Measurements from ENCODE around the gene RAB12.
"Not testable (repeated sequence)": the region's sequence is repeated elsewhere in the genome, so short reads cannot be mapped to it uniquely, and the experiment has no call there.

The RAB12 gene, protein sequence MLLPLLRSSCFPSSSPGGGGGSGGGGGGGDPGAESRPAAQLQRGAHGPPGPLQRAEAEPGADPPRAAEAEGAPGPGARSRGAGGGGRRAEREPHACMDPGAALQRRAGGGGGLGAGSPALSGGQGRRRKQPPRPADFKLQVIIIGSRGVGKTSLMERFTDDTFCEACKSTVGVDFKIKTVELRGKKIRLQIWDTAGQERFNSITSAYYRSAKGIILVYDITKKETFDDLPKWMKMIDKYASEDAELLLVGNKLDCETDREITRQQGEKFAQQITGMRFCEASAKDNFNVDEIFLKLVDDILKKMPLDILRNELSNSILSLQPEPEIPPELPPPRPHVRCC

DNA sequence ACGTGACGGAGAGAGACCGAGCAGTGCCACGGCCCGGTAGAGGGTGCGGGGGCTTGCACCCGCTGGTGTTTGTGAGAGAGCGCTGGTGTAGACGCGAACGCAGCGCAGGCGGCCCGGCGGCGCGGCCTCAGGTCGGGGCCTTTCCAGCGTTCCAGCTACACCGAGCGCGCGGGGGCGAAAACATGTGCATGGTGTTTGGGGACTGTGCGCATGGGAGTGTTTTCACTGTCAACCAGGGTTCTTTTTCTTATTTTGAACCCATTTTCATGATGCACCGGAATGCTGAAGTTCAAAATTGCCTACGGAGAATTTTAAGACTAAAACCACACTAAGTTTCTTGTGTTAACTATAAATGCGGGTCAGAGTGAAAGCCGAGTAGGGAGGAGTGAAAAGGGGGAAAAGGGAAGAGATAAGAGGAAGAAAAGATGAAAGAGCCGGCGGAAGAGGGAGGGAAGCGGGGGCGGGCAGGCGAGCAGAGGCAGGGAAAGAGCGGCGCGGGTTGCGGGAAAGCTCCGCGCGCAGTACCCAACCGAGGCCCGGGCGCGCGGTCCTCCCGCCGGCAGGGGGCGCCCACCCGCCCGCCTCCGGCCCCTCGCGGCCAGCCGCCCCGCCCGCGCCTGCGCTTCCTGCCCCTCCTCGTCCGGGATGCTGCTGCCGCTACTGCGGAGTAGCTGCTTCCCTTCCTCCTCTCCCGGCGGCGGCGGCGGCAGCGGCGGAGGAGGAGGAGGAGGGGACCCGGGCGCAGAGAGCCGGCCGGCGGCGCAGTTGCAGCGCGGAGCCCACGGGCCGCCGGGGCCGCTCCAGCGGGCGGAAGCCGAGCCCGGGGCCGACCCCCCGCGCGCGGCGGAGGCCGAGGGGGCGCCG, at the start of gene RAB12:
TSS of gene RAB12 (plus strand) at position 643 of the 864 bp plus-strand sequence. CDS start at position 646, 3 bp downstream.
- DNase-seq = peak; percentile 72 to 87 (median 82)

DNA sequence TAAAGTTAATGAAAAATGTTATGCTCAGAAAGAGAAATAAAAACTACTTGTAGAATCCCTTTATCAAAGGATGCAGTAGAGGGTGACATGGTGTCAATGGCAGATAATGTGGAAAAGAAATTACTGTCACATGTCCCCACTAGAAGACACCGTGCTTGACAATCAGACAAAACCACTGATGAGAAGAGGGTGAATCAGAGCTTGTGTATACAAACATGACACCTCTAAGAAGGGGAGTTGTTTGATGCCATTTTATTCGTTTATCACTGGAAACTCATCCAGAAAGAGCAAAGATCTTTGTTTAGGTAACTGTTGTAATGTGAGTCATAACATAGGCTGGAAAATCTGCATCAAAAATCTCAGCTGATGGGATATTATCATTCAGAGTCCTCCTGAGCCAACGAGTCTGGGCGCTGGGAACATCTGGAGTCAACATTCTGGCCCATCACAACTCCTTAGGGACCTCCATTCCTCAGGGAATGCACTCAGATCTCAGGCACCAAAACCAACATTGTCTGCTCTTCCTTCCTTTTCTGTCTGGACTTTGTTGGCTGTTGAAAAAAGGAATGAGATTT, 49.5 kb upstream of the RAB12 start:
- DNase-seq = no peak

DNA sequence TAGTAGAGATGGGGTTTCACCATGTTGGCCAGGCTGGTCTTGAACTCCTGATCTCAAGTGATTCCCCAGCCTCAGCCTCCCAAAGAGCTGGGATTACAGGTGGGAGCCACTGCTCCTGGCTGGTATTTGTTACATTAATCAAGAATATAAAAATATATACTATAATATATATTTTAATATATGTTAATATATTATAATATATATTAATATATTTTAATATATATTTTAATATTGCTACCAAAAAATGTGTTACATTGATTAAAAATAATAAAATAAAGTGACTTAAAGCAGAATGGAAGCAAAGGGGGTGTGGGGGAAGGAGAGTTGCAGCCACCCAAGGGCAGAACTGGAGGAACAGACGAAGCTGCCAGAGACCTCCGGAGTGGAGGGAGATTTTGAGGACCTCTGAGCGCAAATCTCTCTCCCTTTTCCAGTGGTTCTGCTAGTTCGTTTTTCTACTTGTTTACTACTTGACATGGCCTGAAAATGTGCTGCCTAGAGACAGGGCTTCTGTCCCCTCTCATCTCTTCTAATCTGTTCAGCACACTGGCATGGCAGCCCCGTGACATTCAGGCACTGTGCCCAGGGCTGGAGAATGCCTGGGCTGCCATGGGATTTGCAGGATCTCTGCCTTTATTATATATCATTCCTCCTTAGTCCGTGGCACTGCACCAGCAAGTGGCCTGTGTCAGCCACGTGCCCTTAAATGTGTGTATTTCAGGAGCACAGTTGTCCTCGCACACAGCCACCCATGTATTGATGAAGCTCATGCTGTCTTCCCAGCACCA, 47.9 kb upstream of the RAB12 start:
- no peak for DNase-seq

DNA sequence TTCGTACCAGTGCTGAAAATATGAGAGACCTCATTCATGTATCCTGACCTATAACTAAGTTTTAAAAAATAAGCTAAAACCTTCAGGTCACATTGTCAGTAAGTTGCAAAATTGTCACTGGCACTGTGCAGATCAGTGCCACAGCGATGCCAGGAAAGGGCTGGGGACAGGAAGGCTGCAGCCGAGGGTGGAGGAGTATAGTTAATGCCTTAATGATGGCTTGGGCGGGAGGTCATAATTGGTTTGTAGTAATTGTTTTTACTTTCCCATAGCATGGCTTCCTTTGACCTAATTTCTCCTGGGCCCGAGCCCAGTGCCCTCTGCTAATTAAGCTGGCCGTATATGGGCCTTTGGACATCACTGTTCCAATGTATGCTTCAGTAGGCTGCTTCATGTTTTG, 47.2 kb upstream of the RAB12 start:
- no peak for DNase-seq

DNA sequence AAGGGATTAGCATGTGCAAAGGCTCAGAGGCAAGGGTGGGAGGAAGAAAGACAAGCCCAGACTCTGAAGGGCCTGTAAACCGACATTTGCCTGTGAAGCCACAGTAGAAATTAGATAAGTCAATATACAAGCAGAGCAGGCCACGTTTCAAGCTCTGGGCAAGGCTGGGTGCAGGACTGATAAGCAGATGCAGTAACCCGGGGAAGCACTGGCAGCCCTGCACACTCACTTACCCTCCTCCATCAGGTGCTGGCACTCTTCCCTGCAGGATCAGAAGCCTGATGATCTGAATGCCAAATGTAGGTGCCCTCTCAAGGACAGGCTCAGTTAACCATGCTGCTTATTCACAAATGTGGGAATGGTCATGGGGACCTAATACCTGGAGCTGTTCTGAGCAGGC, 46.3 kb upstream of the RAB12 start:
- no peak for DNase-seq

DNA sequence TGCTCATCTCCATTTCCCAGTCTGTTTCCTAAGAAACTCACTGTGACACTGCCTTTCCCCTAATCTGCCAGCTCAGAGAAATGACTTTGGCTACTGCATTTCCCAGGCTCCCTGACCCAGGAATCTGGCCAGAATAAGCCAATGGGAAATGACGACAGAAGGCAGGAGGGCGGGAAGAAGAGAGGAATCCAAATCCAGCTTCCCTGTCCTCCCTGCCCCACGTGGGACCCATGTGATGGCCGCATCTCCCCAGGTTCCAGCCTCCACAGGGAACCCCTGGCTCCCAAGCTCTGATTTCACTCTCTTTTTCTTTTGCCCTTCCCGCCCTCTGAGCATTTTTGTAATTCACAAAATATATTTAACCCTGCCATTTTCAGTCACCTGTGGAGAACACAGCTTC, 37.8 kb upstream of the RAB12 start:
- DNase-seq = no peak

DNA sequence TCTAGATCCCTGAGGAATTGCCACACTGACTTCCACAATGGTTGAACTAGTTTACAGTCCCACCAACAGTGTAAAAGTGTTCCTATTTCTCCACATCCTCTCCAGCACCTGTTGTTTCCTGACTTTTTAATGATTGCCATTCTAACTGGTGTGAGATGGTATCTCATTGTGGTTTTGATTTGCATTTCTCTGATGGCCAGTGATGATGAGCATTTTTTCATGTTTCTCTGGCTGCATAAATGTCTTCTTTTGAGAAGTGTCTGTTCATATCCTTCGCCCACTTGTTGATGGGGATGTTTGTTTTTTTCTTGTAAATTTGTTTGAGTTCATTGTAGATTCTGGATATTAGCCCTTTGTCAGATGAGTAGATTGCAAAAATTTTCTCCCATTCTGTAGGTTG, 35.5 kb upstream of the RAB12 start:
- not testable (repeated sequence) for DNase-seq

DNA sequence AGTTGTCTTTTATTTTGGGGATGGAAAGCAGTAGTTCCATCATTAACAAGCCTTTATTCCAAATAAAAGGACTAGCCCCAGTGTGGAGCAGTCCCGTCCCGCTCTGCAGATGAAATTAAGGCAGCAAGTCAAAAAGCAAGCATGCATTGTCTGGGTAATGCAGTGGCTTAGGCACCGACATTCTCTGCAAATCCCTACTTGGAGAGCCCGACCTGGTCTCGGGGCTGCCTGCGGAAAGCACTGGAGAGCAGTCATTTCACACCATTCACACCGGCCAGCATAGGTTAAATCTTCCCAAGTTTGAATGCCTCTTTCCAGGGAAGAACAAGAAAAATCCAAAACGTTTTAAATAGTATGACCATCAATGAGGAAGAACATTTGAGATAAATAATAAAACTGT, 24.4 kb upstream of the RAB12 start:
- no peak for DNase-seq

DNA sequence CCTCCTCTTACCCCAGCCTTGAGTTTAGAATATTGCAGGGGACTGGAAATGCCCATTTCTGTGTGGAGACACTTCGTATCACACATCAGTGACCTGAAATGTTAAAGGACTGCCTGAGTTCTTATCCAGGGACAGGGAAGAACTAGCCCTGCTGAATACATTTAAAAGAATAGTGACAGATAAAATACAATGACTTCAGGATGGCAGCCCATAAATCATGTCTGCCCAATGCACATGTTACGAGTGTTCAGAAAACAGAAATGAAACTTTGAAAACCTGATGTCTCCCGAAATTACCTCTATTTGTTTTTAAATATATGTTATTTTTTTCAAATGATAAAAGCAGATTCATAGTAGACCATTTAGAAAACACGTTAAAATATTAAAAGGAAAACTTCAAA, 22.3 kb upstream of the RAB12 start:
- DNase-seq = no peak

DNA sequence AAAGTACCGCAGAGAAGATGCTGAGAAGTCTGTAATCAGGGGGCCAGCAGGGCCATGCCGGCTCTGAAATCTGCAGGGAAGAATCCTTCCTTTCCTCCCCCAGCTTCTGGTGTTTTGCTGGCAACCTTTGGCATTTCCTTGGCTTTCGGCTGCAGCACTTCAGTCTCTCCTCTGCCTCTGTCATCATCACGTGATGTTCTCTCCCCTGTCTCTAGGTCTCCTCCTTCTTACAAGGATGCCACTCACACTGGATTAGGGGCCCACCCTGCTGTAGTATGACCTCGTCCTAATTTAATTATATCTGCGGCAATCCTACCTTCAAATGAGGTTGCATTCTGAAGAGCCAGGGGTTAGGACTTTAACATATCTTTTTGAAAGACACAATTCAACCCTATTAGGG, 13.8 kb upstream of the RAB12 start:
- DNase-seq = no peak

DNA sequence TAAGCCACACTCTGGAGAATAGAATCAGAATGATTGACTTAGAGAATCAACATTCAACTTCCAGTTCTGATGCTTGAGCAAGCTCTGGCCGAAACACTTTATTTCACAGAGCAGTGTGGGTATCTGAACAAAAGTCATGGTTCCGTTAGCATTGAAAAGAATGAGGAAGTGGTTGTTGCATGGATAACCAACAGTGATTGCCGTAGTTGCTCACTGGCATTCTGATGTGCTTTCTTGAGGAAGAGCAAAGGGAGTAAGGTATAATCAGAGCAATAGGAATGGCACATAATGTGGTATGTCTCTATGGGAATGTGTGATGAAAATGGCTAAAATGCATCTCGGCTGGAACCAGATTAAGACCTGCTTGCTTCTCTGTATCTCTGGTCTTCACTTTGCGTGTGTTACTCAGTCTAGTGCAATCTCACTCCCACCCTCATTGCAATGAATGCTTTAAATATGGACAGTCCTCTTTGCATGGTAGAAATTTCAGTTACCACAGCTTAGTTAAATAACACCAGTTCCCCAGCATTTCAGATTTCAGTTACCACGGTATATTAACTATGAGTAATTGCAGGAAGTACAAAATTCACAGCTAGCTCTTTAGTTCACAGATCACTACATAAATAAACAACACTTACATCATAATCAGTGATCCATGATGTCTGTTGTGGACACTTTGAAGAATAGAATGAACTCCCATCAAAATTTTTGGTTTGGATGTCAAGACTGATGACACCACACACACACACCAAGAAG, 7.8 kb upstream of the RAB12 start:
- no peak for DNase-seq

DNA sequence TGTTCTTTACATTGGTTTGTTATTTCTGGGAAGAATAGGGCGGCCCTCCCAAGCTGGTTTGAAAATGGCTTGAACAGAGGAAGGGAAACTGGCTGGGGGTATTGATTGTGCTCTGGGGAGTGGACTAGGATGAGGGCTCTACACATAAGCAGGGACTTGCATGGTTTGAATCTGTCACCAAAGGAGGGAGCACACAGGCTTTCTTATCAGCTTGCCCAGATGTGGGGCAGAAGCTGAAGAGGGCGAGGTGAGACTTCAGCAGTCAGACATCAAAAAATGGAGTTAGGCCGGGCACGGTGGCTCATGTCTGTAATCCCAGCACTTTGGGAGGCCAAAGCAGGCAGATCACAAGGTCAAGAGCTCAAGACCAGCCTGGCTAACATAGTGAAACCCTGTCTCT, 7.2 kb upstream of the RAB12 start:
- DNase-seq = no peak

DNA sequence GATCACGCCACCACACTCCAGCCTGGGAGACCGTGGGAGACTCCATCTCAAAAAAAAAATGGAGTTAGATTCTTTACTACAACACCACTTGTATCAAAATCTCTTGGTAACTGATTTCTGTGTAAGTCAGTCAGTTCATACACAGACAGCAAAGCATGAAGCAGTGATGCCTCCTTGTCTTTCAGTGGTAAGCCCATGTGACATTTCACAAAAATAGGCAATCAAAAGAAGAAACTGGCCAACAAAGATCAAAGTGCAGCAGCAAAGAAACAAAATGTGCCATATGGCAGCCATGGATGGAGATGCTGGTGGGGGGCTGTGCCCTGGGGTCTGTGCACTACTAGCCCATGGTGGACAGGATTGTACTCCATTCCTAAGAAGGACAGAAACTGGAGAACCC, 6.7 kb upstream of the RAB12 start:
- no peak for DNase-seq

DNA sequence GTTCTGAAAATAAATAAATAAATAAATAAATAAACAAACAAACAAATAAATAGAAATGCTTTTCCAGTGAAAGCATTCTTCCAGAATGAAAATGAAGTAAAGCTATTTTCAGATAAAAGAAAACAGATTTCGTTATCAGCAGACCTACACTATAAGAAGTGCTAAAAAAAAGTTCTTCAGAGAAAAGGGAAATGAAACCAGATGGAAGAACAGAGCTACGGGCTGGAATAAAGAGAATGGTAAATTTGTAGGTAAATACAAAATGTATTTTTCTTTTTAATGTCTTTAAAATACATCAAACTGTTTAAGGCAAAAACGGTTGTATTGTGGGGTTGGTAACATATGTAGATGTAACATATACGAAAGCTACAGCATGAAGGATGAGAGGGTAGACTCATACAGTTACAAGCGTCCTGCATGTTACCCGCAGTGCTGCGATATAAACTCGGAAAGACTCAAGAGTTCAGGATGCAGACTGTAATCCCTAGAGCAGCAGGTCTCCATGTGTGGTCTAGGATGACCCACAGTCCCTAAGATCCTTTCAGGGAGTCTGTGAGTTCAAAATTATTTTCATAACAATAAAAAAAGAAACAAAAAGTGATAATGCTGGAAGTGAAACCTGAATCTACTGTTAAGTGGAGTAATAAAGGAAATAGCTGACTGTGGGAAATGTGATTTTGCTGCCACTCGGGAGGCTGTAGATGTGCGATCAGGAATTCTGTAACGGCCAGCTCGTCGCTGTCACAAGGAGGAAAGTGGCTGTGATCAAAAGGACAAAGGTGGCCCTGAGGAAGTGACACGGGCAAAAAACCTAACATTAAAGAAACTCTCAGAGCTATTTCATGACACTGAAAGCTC, 5.3 kb upstream of the RAB12 start:
- no peak for DNase-seq

DNA sequence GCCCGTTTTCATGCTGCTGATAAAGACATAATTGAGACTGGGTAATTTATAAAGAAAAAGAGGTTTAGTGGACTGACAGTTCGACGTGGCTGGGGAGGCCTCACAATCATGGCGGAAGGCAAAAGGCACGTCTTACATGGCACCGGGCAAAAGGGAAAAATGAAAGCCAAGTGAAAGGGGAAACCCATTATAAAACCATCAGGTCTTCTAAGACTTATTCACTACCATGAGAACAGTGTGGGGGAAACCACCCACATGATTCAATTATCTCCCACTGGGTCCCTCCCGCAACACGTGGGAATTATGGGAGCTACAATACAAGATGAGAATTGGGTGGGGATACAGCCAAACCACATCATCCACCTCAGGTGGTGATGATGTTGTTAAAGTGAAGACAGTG, 3.3 kb upstream of the RAB12 start:
- DNase-seq = no peak

DNA sequence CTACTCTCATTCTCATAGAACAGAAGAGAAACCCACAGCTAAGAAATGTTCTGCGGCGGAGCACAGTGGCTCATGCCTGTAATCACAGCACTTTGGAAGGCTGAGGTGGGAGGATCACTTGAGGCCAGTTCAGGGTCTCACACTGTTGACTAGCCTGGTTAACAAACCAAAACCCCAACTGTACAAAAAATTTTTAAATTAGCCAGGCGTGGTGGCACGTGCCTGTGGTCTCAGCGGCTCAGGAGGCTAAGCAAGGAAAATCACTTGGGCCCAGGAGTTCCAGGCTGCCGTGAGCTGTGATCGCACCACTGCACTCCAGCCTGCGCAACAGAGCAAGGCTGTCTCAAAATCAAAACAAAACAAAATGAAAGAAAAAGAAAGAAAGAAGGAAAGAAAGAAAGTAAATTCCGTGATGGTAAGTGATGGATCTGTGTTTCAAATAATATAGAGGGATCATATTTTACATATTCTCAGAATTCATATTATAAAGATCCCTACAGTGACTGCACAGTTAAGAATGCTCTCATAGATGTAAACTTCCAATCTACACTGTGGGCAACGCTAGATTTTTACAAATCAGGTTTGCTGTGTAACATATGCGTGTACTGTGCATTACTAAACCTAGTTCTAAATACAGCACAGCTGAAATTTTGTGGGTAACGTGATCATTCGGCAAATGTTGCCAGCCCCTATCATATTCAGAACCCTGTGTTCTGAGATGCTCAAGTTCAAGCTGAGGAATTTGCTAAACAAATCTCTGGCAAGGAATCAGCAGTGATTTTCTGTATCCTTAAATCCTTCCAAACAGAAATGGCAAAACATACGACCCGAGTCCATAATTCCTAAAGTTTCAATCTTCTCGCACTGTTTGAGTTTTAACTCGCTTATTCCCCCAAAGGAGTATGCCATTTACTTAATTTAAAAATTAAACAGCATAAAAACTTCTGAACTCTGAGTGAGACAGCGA, 1.2 kb upstream of the RAB12 start:
- DNase-seq = peak in 1 of 6 experiments; percentile 7

DNA sequence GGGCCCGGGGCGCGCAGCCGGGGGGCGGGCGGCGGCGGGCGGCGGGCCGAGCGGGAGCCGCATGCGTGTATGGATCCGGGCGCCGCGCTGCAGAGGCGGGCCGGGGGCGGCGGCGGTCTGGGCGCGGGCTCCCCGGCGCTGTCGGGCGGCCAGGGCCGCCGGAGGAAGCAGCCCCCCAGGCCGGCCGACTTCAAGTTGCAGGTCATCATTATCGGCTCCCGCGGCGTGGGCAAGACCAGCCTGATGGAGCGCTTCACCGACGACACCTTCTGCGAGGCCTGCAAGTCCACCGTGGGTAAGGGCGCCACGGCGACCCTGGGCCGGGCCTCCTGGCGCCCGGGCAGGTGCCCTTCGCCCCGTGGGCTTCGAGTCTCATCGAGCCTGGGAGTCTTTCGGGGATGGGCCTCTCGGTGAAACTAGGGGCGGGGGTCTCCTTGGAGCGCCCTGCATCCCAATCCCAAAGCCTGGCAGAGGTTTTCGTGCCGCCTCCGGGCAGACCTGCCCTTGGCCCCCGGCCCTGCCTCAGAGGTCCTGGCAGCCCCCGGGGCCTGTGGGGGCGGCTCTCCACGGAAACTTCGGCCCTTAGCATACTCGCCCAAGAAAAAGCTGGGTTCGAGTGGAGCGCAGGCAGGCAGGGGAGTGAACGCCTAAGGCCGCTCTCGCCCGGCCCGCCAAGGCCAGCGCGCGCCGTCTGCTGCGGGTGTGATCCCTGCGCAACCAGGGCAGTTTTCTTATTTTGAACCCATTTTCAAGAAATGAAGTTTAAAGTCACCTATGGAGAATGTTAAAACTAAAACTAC, 622 bp downstream of the RAB12 start:
- DNase-seq = peak in 1 of 6 experiments; percentile 23

DNA sequence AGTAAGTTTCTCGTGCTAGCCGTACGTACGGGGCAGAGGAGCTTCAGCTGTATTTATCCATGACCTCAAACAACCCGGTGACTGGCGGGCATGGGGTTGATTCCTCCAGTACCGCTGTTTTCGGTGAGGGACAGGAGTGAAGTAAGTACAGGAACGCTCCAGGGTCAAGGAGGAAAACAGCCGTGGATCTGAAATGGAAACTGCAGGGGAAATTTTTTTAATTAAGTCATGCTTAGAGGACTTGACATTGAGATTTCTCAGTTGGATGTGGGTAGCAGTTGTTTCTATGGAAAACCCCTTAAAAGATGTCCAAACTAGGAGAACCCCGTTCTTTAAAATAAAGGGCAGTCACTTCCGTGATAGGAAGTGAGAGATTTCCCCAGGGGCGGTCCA, 1.2 kb downstream of the RAB12 start:
- peak in 2 of 6 experiments; percentile 3 to 23 for DNase-seq

DNA sequence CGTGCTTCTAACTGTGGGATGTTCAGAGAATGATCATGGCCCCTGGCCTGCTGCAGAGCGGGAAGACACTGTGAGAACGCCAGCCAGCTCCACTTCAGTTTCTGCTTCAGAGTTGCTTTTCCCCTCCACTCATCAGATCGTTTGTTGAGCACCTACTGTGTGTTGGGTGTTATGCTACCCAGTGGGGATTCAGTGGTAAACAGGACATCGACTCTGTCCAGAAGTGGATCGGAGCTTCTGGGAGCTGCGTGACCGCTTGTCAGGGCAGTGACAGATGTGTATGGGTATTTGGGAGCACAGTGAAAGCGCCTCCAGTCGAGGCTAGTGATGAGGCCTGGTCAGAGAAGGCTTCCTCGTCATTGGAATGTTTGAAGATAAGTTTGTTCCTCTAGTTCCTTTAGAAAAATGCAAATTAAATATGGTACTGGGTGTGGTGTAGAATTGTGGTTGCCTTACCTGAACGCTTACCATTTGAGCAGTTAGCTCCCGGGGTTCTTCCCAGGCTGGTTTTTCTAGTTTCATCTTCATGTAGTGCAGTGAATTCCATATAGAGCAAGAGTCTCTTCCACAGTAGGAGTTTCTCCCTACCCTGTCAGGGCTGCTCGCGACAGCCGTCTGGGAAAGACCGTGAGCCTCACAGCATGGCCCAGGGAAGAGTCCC, 2.8 kb downstream of the RAB12 start:
- no peak for DNase-seq

Data from stimulated activated naive CD4-positive, alpha-beta T cell (primary cell).